Pulmonary artery endothelial cell (primary cell): ENCODE measurements around the gene SIVA1. TPM values are rescaled to one million over a fixed set of nuclear protein-coding genes. Genes with fewer than 3 reads are reported as not detected.
"Not testable (repeated sequence)": the region's sequence is repeated elsewhere in the genome, so short reads cannot be mapped to it uniquely, and the experiment has no call there.

Source experiments
- DNase-seq: peaks from one replicate; pipeline ENCODE4 v3.0.0-alpha.2; 2011; ENCODE audit warnings: low read depth, low spot score
- total RNA-seq: library from RNA; depleted of rRNA; stranded (reverse); fragments of >200 nt; gene quantifications from 2 replicates; pipeline ENCODE4 v1.2.3, GENCODE V29; 2014

The SIVA1 gene
- total RNA-seq, 1 donor from 2014 or later = 95.4 TPM

DNA sequence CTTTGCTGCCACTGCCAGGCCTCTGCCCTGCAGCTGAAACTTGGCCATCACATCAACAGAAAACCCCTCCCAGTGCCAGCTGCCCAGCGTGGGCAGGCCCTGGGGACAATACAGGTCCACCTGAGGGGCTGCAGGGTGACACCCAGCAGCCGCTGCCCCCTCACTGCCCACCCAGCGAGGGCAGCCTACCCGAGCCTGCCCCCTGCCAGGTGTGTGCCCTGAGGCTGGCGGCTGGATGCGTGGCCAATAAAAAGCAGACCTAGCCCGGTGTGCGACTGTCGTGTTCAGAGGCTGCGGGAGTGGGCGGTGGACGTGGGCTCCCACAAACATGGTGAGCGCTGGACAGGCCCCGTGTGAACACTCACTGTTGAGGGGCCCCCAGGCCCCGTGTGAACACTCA is 33.6 kb upstream of the SIVA1 start:
- no peak for DNase-seq

DNA sequence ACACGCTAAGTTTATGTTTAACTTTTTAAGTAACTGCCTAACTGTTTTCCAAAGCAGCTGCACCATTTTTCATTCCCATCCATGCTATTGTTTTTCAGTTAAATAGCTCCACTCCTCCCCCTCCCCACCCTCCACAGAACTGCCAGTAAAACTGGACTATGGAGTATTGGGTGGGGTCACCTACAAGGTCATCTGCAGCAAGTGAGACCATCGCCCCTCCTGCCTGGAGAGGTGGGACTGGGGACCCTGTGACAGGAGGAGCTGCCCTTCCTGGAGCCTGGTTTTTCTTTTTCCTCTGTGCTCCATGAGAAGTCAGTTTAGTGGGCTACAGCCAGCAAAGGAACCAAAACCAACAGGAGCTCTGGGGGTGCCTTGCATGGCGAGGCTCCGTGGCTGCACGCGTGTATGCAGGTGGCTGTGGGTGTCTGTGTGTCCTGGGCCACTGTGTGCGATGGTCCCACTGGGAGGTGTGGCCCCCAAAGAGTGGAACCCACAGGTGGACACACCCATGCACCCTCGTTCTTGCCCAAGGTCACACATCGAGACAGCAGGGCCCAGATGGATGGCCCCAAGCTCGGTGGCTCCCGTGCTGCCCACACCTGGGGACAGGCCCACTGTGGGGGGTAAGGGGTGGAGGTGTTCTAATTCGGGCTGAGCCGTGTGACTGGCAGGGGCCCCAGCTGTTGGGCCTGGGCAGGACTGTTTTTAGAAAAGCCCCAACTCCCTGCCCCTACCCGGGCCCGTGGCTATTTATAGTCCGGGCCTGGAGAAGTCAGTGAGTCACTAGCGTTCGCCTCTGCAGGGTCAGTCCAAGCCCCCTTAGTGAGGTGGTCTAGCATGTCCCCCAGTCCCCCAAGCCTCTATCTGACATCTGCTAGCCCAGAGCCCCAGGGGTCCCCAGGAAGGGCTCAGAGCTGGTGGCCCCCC is 31.2 kb upstream of the SIVA1 start:
- DNase-seq = no peak

DNA sequence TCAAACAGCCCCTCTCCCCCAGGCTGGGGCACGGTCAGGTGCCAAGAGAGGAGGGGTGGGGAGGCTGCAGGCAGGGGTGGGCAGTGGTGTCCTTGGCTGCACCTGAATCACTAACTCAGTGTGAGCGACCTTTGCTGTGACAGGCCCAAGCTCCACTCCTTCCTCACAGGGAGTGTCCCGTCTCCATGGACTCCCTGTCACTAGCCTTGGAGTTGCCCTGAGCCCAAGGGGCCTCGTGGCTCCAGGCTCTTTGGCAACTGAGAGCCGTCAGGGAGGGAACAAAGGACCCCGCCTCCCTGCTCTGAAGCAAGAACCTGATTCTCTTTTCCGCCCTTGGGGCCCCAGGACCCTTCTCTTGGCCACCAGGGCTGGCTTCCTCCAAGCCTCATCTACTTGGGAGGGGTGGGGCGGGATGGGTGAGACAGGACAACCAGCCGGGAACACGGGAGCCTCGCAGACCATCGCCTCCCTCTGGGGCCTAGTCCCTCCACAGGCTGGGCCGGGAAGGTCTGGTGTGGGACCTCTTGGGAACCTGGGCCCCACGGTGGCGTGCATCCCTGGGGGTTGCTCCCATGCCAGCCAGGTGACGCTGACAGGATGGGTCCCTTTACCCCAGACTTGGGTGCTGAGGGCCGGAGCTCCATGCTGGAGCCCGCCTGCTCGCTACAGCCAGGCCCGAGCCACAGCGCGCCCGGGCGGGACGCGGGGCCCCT is 29.9 kb upstream of the SIVA1 start:
- no peak for DNase-seq

DNA sequence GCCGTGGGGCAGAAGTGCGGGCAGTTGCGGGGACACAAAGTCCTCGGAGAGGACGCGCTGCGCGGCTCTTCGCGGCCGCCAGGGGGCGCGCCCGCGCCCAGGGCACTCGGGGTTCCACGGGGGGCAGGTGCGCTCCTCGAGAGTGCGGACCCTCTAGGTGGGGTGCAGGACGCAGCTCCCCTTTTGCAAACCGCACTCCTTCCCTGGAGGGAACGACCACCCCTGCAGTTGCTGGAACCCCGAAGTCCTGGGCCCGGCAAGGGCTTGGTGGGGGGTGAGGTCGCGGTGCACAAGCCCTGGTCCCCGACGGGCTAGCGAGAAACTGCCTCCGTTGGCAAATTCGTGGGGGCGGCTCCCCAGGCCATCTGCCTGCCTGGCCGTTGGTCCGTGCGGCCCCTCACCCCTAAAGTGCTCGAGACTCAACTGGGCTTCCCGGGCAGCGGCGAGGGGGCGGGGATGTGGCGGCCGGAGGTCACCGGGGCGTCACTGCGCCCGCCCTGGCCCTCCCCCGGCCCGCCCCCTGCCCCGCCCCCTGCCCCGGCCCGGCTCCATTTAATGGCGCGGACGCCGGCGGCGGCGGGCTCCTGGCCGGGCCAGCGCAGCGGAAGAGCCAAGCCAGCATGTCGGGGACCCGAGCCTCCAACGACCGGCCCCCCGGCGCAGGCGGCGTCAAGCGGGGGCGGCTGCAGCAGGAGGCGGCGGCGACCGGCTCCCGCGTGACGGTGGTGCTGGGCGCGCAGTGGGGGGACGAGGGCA is 29.1 kb upstream of the SIVA1 start, which contains the start of gene ADSS1:
Gene ADSS1 (plus strand): TSS at position 579 of the 756 bp plus-strand sequence. CDS start 42 bp downstream, at position 621.
- DNase-seq = no peak

DNA sequence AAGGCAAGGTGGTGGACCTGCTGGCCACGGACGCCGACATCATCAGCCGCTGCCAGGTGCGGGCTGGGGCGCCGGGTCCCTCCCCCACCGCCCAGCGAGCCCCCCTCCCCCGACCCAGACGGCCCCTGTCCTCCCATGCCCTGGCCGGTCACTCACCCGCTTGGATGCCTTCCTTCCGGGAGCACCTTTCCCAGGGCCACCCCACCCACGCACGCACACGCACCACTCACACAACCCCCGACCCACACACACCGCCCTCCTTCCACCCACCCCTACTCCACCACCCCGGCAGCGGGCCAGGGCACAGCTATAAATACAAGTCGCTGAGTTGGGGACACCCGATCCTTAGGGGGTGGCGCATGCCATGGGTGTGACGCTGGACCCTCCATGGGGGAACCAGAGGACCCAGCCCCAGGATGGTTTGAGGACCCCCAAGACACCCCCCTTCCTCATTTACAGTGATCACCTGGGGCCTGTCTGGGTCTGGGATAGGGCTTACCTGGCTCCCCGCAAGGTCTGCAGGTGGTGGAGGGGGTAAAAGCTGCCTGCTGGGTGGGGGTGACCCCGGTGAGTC is 28.5 kb upstream of the SIVA1 start:
- DNase-seq = no peak

DNA sequence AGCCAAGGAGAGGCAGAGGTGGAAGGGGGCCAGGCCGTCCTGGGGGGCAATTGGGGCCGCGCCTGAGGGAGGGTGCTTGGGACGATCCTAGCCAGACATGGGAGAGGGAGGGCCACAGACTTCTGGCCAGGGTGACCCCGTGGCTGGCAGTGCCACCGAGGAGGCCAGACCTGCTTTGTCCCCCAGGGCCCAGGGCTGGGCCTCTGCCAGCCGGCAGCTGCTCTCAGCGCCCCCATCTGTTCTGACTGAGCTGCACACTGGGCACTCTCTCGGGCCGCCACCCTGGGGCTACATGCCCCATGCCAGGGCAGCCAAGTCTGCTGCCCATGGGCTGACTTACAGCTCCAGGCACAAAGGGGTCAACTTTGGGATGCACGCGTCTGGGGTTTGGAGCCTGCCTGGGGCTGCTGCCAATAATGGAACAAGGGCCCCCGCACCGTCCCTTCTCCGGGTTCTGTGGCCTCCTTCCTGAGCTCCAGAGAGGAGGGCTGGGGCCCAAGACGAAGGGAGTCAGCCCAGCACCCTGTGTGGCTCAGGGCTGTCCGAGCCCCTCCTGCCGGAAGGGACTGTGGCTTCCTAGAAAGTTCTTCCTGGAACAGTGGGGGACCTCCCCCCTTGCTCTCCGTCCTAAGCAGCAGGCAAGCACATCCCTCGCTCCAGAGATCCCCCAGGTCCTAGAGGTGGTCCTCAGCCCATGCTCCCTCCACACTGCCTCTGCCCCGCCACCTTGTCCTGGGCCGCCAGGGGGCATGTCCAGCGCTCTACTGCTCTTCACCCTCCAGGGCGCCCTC is 27.8 kb upstream of the SIVA1 start:
- no peak for DNase-seq

DNA sequence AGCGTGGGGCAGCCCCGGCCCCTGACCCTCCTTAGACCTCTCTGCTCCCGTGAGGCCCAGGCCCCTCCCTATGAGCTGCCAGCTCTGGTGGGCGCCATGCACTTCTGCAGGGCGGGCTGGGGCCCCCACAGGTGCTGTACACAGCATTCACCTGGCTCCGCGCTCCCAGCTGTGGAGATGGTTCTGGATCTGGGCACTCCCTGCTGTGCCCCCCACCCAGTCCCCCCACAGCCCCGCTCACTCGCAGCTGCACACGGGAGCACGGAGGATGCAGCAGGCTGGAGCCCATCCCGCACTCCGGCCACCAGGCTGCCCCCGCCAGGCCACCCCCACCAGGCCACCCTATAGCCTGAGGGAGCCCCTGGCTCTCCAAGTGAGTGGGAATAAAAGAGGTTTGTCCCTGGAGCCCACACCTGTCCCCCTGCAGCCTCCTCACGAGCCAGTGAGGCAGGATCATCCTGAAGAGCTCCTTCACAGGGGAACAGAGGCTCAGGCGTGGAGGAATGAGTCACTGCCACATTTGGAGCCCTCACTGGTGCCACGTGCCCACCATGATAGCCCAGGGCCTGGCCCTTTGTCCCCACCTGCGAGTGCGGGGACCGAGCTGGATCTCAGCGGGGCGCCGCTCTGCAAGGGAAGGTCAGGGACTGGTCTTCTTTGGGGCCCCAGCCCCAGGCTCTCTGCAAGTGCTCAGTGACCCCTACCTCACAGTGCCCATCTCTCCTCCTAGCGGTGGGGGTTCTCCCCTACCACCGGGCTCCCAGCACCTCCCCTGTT is 27.0 kb upstream of the SIVA1 start:
- DNase-seq = no peak

DNA sequence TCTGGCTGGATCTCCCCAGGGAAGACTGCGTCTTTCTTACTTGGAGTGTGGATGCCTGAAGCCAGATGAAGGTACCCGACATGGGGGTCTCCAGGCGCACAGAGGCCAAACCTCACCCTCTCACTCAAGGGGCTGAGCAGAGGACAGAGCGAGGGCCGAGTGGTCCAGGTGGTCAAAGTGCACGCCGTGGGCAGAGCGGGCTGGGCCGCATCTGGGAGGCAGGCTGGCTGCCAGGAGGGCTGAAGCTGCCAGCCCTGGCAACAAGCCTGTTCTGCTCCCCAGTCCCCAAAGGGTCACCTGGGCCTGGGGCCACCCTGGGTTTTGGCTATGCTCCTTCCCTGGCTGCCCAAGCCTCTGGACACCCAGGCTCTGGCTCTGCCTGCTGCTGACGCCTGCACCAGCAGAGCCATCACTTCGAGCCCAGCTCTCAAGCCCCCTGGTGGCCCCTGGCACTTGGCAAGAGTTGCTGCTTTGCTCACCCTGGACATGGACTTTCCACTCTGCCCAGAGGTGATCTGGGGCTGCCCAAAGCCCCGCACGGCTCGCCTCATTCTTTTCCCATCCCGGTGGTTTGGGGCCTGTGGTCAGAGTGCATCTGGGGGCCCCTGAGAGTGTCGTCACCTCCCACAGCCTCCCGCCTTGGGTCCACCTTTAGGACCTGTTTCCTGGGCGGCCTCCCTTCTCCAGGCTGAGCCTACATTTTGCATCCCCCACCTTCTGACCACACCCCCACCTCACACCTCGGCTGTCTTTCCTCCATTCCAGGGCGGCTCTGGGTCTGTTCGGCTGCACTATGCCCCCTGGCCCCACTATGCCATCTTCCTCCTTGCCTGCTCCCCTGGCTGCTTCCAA is 26.1 kb upstream of the SIVA1 start:
- DNase-seq = no peak

DNA sequence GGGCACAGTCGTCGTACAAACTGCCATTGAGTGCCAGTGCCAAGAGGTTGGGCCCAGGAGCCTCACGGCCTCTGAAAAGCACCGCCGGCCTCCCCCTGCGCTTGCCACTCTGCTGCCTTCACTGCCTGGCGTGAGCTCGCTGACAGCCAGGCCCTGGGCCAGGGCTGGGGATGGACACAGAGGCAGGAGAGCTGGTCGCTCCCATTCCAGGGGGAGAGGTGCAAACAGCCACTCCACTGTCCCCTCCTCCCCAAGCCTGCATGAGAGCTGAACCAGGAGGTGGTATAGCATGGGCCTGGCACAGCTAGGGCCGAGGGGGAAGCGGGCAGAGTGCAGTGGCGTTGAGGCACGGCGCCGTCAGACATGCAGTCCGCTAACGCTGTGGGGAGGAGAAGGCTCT is 24.3 kb upstream of the SIVA1 start:
- DNase-seq = no peak

DNA sequence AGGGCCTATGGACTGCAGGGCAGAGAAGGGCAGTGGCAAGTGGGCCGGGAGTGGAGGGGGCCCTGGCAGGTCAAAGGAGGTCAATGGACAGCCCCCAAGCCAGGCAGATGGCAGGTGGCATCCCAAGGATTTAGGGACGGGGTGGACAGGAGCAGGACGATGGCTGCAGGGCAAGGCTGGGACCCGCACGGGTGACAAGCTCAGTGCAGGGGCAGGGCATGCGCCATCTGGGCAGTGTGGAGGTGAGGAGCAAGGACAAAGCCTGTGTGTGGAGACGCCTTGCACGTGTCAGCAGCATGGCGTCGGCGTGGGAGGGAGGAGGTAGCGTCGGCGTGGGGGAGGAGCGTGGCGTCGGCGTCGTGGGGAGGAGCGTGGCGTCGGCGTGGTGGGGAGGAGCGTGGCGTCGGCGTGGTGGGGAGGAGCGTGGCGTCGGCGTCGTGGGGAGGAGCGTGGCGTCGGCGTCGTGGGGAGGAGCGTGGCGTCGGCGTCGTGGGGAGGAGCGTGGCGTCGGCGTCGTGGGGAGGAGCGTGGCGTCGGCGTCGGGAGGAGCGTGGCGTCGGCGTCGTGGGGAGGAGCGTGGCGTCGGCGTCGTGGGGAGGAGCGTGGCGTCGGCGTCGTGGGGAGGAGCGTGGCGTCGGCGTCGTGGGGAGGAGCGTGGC is 23.6 kb upstream of the SIVA1 start:
- not testable (repeated sequence) for DNase-seq

DNA sequence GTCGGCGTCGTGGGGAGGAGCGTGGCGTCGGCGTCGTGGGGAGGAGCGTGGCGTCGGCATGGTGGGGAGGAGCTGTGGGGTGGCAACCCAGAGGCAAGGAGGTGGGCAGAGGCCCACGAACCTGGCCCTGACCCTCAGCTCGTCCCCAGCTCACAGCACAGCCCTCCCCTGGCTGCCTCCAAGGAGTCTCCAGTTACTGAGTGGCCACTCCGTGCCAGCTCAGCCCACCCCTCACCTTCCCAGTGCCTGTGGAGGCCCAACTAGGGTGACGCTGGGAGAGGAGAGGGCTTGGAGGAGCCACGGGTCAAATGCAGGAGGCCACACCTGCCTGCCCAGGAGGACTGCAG is 23.1 kb upstream of the SIVA1 start:
- DNase-seq = no peak

DNA sequence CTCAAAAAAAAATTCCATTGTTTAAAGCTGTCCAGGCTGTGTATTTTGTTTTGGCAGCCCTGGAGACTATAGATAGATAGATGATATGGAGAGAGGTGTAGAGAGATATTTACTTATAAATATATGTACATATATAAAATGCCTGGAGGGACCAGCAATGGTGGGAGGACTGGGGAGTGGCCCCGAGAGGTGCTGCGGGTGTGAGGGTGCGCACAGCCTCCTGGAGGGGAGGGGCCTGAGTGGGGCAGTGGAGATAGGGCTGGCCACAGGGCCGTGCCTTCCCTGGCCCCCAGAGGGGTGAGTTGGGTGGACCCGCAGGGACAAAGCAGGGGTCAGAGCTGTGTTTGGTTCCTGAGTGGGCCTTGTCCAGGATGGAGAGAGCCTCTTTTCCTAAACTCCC is 22.5 kb upstream of the SIVA1 start:
- no peak for DNase-seq

DNA sequence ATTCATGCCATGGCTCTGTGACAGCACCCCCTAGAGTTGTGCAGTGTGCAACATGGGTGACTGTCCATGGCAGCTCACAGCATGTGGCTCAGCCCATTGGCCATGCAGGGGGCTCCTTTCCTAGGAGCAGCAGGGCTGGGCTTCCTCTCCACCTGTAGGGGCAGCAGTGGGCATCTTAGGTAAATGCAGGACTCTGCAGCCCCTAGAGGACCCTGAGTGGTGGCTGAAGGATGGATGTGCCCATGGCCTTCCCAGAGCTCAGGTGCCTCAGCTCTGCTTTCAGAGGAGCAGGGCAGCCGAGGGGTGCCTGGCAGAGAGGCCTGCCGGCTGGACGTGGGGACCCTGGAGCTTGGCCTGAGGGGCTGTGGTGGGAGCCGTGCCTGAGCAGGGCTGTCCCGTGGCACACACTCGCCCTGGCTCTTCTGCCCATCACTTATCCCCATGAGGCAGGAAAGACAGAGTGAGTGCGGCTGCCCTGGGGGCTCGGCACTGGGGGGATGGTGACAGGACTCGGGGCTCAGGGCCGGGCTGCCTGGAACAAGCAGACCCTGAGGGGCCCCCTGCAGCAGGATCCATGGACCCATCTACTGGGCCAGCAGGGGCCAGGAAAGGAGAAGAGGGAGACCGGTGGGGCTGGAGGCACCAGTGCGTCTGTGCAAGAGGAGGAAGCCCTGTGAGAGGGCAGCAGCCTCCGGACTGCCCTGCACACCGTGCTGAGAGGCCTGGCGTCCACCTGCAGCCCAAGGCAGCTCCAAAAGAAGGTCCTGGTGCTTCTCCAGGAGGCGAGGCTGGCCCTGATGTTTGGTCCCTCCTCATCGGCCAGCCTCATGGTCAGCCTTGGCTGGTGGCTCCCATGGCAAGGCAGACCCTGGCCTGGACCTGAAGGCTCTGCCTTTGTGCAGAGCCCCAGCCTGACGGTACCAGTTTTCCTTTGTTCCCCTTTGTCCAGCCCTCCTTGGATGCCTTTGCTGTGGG is 21.3 kb upstream of the SIVA1 start:
- DNase-seq = no peak

DNA sequence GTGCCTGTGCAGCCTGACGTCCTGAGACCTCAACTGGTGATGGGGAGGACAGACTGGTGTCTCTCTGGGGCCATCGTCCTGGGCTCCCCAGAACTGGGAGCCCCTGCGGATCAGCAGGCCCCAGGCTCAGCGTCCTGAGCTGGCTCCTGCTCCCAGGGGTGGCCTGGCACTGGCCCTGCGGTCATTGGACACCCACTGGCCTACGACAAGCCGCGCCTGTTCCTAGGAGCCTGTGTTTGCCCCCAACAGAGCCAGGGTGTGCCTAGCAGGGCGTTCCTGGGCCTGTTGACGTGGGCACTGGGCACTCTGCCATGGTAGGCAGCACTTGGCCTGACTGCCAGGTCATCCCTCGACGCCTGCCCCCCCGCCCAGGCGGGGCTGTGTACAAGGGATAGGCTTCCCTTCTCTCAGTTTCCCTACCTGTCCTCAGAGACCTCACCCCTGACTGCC is 20.6 kb upstream of the SIVA1 start:
- DNase-seq = no peak

DNA sequence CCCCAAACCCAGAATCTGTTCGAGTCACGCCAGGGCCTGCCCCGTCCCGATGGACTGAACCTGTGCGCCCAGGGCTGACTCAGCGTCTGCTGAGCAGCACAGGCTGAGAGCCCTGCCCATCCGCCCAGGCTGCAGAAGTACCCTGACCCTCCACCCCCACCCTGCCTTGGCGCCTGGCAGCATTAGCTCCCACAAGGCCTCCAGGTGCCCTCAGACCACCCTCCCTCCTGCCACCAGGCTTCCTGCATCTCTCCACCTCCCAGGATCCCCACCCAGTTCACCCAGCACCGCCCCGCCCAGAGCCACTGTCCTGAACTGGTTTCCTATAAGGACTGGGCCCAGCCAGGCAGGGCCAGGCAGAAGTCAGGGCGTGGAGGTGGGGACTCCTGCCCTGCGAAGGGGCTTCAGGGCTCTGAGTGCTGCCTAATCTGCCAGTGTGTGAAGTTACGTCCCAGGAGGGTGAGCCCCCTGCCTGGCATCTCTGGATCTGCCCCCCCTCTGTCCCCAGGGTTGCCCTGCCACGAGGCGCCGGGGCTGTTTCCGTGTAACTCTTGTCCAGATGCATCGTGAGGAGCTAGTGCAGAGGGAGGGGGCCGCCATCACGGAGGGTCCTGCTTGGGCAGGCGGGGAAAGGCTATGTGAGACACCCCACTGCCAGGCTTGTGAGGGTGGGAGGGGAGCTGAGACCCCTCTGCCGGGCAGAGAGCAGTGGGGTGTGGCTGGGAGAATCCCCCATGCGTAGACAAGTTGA is 19.8 kb upstream of the SIVA1 start:
- DNase-seq = no peak

DNA sequence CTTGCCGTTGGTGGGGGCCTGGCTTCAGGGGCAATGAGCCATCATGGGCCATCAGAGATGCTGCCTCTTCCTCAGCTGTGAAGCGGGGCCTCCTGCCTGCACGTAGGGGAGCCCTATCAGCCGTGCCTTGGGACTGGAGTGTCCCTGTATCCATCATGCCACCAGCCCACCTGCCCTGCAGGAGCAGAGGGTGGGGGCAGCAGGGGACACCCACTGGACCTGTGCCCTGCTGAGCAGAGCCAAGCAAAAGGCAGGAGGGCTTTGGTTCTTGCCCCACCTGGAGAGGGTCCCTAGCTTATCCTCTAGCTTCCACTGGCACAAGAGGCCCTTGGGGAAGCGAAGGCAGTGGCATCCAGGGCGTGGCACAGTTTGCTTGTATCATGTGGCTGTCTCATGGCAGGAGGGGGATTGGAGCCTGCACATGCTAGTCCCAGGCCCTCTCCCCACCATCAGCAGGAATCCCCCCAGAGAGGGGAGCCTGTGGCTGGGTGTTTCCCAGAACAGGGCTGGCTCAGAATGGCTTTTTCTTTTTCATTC is 18.8 kb upstream of the SIVA1 start:
- no peak for DNase-seq
